Occipital lobe (tissue), 2 donors: ENCODE data around the gene MANSC1. TPM values are rescaled to one million over a fixed set of nuclear protein-coding genes. Genes with fewer than 3 reads are reported as not detected.

Experiments used
- DNase-seq: peaks from one replicate; lab custom pipeline; 2025; lab: John Stamatoyannopoulos, UW
- total RNA-seq: library from RNA; depleted of rRNA; stranded (reverse); fragments of >200 nt; gene quantifications from one replicate; pipeline ENCODE4 v1.2.3, GENCODE V29; 2014

MANSC1 gene
- total RNA-seq: 1.9 TPM

- peak; percentile 68 for DNase-seq
Observed at GRCh38 chr12:12349711-12350665, at the start of gene MANSC1. Gene MANSC1 (minus strand): TSS chr12:12350242. CDS start chr12:12343314, 6,928 bp downstream.

GRCh38 chr12:12399161-12399560 is 49.1 kb upstream of the MANSC1 start:
- no peak for DNase-seq

GRCh38 chr12:12398026-12398859 is 48.2 kb upstream of the MANSC1 start:
- peak; percentile 23 for DNase-seq

- DNase-seq: no peak
Observed at GRCh38 chr12:12397184-12397583, 47.1 kb upstream of the MANSC1 start.

GRCh38 chr12:12396694-12397093 is 46.7 kb upstream of the MANSC1 start:
- no peak for DNase-seq

GRCh38 chr12:12393171-12393570 is 43.1 kb upstream of the MANSC1 start:
- DNase-seq: no peak

- DNase-seq: no peak
Observed at GRCh38 chr12:12392413-12392812, 42.4 kb upstream of the MANSC1 start.

- DNase-seq: no peak
Observed at GRCh38 chr12:12387501-12387900, 37.5 kb upstream of the MANSC1 start.

GRCh38 chr12:12384571-12385340 is 34.7 kb upstream of the MANSC1 start:
- DNase-seq: no peak

GRCh38 chr12:12381982-12382381 is 31.9 kb upstream of the MANSC1 start:
- no peak for DNase-seq

GRCh38 chr12:12380949-12381593 is 31.0 kb upstream of the MANSC1 start:
- DNase-seq: no peak

GRCh38 chr12:12379831-12380730 is 30.0 kb upstream of the MANSC1 start:
- no peak for DNase-seq

GRCh38 chr12:12378616-12379015 is 28.6 kb upstream of the MANSC1 start:
- no peak for DNase-seq

GRCh38 chr12:12376646-12377448 is 26.8 kb upstream of the MANSC1 start:
- no peak for DNase-seq

GRCh38 chr12:12372946-12373722 is 23.1 kb upstream of the MANSC1 start:
- no peak for DNase-seq

GRCh38 chr12:12367482-12367998 is 17.5 kb upstream of the MANSC1 start:
- DNase-seq: no peak

- DNase-seq: no peak
Observed at GRCh38 chr12:12366701-12367481, 16.8 kb upstream of the MANSC1 start.
